Naive thymus-derived CD8-positive, alpha-beta T cell (primary cell): Measurements from ENCODE around the gene PDIA5. TPM values are rescaled to one million over a fixed set of nuclear protein-coding genes. Genes with fewer than 3 reads are reported as not detected.
"Not testable (repeated sequence)": the region's sequence is repeated elsewhere in the genome, so short reads cannot be mapped to it uniquely, and the experiment has no call there.

Experiments used
- ATAC-seq, 2 donors: fragments of 150-1000 bp; cut with Tn5 transposase in 1 of 2; sonication (Bioruptor Pico), chemical (Tn5 transposase) in 1 of 2; 1 replicate in 1 of 2; 2 replicates in 1 of 2; pipeline ENCODE4 v1.10.0; 2021; ENCODE audit warnings: mild to moderate bottlenecking in 2 of 2, moderate library complexity in 2 of 2
- POLR2A ChIA-PET: fragments of 350-600 bp; sonication (Branson Sonifier 250); formaldehyde crosslinking; loops from one replicate; lab custom pipeline; 2021; ENCODE audit warnings: antibody characterized with exemption; lab: Charles Lee
- DNase-seq, 10 donors: peaks; one replicate each; pipeline versions ENCODE4 v3.0.0 to v3.0.0-alpha.2; 2020 to 2022
- H3K27ac Mint-ChIP-seq, 10 donors: one replicate each; pipeline ENCODE4 v1.8.0; 2020 to 2022; ENCODE audit warnings: mild to moderate bottlenecking in 10 of 10, mixed read lengths in 10 of 10, moderate library complexity in 4 of 10, inconsistent platforms in 1 of 10
- H3K27me3 Mint-ChIP-seq, 5 donors: one replicate each; pipeline ENCODE4 v1.8.0; 2021 to 2022; ENCODE audit warnings: mixed read lengths in 5 of 5
- H3K36me3 Mint-ChIP-seq, 3 donors: one replicate each; pipeline ENCODE4 v1.8.0; 2020 to 2022; ENCODE audit warnings: mixed read lengths in 3 of 3, mild to moderate bottlenecking in 2 of 3, inconsistent platforms in 1 of 3
- H3K4me1 Mint-ChIP-seq, 4 donors: one replicate each; pipeline ENCODE4 v1.8.0; 2021 to 2022; ENCODE audit warnings: mixed read lengths in 4 of 4
- H3K4me3 Mint-ChIP-seq, 10 donors: one replicate each; pipeline ENCODE4 v1.8.0; 2020 to 2022; ENCODE audit warnings: mild to moderate bottlenecking in 10 of 10, mixed read lengths in 10 of 10, moderate library complexity in 6 of 10, inconsistent platforms in 1 of 10
- H3K9me3 Mint-ChIP-seq, 9 donors: one replicate each; pipeline ENCODE4 v1.8.0; 2020 to 2022; ENCODE audit warnings: mixed read lengths in 9 of 9, mild to moderate bottlenecking in 3 of 9, inconsistent platforms in 1 of 9, moderate library complexity in 1 of 9
- polyA plus RNA-seq, 3 donors: library from polyadenylated mRNA; unstranded; fragments of 300-500 nt; fragmentation: Illumina TruSeq; gene quantifications; one replicate each; pipeline ENCODE4 v1.2.3, GENCODE V29; 2021
- total RNA-seq, 8 experiments: library from RNA in 2 of 8; stranded (reverse) in 2 of 8; gene quantifications; one replicate each; pipeline ENCODE4 v1.2.3 and lab custom pipeline; 2021 to 2026

PDIA5 gene
- total and polyA plus RNA-seq, 5 experiments from 2014 or later, result 3.2 to 6.9 (median 5.2) TPM

GRCh38 chr3:123102249-123102648 lies 35.4 kb downstream of the PDIA5 start:
- no peak overlapping the region for H3K27ac Mint-ChIP-seq
- POLR2A ChIA-PET, result no interaction called here

GRCh38 chr3:123102826-123103225 lies 36.0 kb downstream of the PDIA5 start:
- Mint-ChIP-seq H3K27me3 (no peaks in the 10 kb centered on the region), H3K9me3 (no peaks in the 10 kb centered on the region), H3K36me3 (peaks cover 0 to 48% (median 20%) of the 10 kb centered on the region in 3 donors), H3K4me1 (peaks cover 0 to 7% (median 1%) of the 10 kb centered on the region in 4 donors), H3K4me3 (no peak overlapping the region), H3K27ac (peak overlapping the region in 1 of 10 donors; percentile 19)
- ATAC-seq (no peak), DNase-seq (no peak)
- POLR2A ChIA-PET, result no interaction called here

More at GRCh38 chr3:123102249-123102648, 35.4 kb downstream of the PDIA5 start:
- ATAC-seq (no peak), DNase-seq (no peak)
- Mint-ChIP-seq H3K36me3 (peaks cover 0 to 46% (median 19%) of the 10 kb centered on the region in 3 donors), H3K4me1 (peaks cover 0 to 7% (median 1%) of the 10 kb centered on the region in 4 donors), H3K9me3 (no peaks in the 10 kb centered on the region), H3K27me3 (no peaks in the 10 kb centered on the region), H3K4me3 (no peak overlapping the region)

- H3K4me3 Mint-ChIP-seq, result no peak overlapping the region
- no peak for DNase-seq
- no peaks in the 10 kb centered on the region for H3K9me3 Mint-ChIP-seq
- H3K4me1 Mint-ChIP-seq, result peaks cover 0 to 7% (median under 1%) of the 10 kb centered on the region in 4 donors
- POLR2A ChIA-PET, result interaction anchor here (0.5 kb wide), 1 partner anchor 145 kb away, joined by 3 read pairs; no protein-coding TSS in a partner anchor
- H3K27me3 Mint-ChIP-seq, result no peaks in the 10 kb centered on the region
- H3K27ac Mint-ChIP-seq, result no peak overlapping the region
- ATAC-seq, result no peak
- peaks cover 0 to 54% (median 27%) of the 10 kb centered on the region in 3 donors for H3K36me3 Mint-ChIP-seq
These were observed 37.7 kb downstream of the PDIA5 start for GRCh38 chr3:123104550-123104949.

- H3K27ac Mint-ChIP-seq, result peak overlapping the region in 2 of 10 donors; percentile 31 to 35
- peaks cover 0 to 13% (median 2%) of the 10 kb centered on the region in 4 donors for H3K4me1 Mint-ChIP-seq
- no peak overlapping the region for H3K4me3 Mint-ChIP-seq
- H3K36me3 Mint-ChIP-seq, result peaks cover 0 to 60% (median 32%) of the 10 kb centered on the region in 3 donors
- DNase-seq, result peak in 1 of 10 donors; percentile 24
- no peaks in the 10 kb centered on the region for H3K9me3 Mint-ChIP-seq
- no peak for ATAC-seq
- POLR2A ChIA-PET, result no interaction called here
- H3K27me3 Mint-ChIP-seq, result no peaks in the 10 kb centered on the region
These were observed 38.7 kb downstream of the PDIA5 start for GRCh38 chr3:123105201-123106189.

- H3K9me3 Mint-ChIP-seq, result no peaks in the 10 kb centered on the region
- POLR2A ChIA-PET, result no interaction called here
- no peaks in the 10 kb centered on the region for H3K27me3 Mint-ChIP-seq
- peak overlapping the region in 3 of 10 donors; percentile 6 to 75 (median 36) for H3K27ac Mint-ChIP-seq
- H3K36me3 Mint-ChIP-seq, result peaks cover 0 to 57% (median 26%) of the 10 kb centered on the region in 3 donors
- ATAC-seq, result no peak
- H3K4me1 Mint-ChIP-seq, result peaks cover 0 to 46% (median 3%) of the 10 kb centered on the region in 4 donors
- no peak overlapping the region for H3K4me3 Mint-ChIP-seq
- DNase-seq, result no peak
These were observed 43.6 kb downstream of the PDIA5 start for GRCh38 chr3:123110282-123110975.

GRCh38 chr3:123110976-123111615 lies 44.3 kb downstream of the PDIA5 start:
- Mint-ChIP-seq H3K4me1 (peaks cover 0 to 40% (median 3%) of the 10 kb centered on the region in 4 donors), H3K36me3 (peaks cover 0 to 61% (median 32%) of the 10 kb centered on the region in 3 donors), H3K4me3 (no peak overlapping the region), H3K27ac (peak overlapping the region in 2 of 10 donors; percentile 24 to 70), H3K27me3 (no peaks in the 10 kb centered on the region), H3K9me3 (no peaks in the 10 kb centered on the region)
- ATAC-seq (no peak), DNase-seq (no peak)
- POLR2A ChIA-PET, result no interaction called here

GRCh38 chr3:123111640-123112039 lies 44.8 kb downstream of the PDIA5 start:
- POLR2A ChIA-PET, result no interaction called here
- Mint-ChIP-seq H3K4me3 (no peak overlapping the region), H3K4me1 (peaks cover 0 to 40% (median 3%) of the 10 kb centered on the region in 4 donors), H3K9me3 (no peaks in the 10 kb centered on the region), H3K27ac (peak overlapping the region in 1 of 10 donors; percentile 43), H3K36me3 (peaks cover 0 to 66% (median 36%) of the 10 kb centered on the region in 3 donors), H3K27me3 (no peaks in the 10 kb centered on the region)
- ATAC-seq, result no peak
- DNase-seq, result no peak

GRCh38 chr3:123112232-123112631 lies 45.4 kb downstream of the PDIA5 start:
- no peak for ATAC-seq
- DNase-seq, result no peak
- no peaks in the 10 kb centered on the region for H3K27me3 Mint-ChIP-seq
- peak overlapping the region in 1 of 10 donors; percentile 43 for H3K27ac Mint-ChIP-seq
- no peaks in the 10 kb centered on the region for H3K9me3 Mint-ChIP-seq
- peaks cover 0 to 40% (median 2%) of the 10 kb centered on the region in 4 donors for H3K4me1 Mint-ChIP-seq
- POLR2A ChIA-PET, result no interaction called here
- H3K4me3 Mint-ChIP-seq, result no peak overlapping the region
- H3K36me3 Mint-ChIP-seq, result peaks cover 0 to 66% (median 32%) of the 10 kb centered on the region in 3 donors

- POLR2A ChIA-PET, H3K27me3 Mint-ChIP-seq: not testable (repeated sequence)
- peaks cover 0 to 66% (median 35%) of the 10 kb centered on the region in 3 donors for H3K36me3 Mint-ChIP-seq
These were observed 45.8 kb downstream of the PDIA5 start for GRCh38 chr3:123112656-123113055.

GRCh38 chr3:123113889-123114450 lies 47.1 kb downstream of the PDIA5 start:
- peak overlapping the region in 1 of 10 donors; percentile 24 for H3K27ac Mint-ChIP-seq
- no peak overlapping the region for H3K4me3 Mint-ChIP-seq
- H3K27me3 Mint-ChIP-seq, result no peaks in the 10 kb centered on the region
- peaks cover 0 to 40% (median 2%) of the 10 kb centered on the region in 4 donors for H3K4me1 Mint-ChIP-seq
- H3K36me3 Mint-ChIP-seq, result peaks cover 0 to 66% (median 35%) of the 10 kb centered on the region in 3 donors
- ATAC-seq (no peak), DNase-seq (no peak)
- POLR2A ChIA-PET, result no interaction called here
- H3K9me3 Mint-ChIP-seq, result no peaks in the 10 kb centered on the region

More at GRCh38 chr3:123112656-123113055, 45.8 kb downstream of the PDIA5 start:
- not testable (repeated sequence) for H3K27ac Mint-ChIP-seq, H3K4me3 Mint-ChIP-seq, ATAC-seq, H3K9me3 Mint-ChIP-seq, DNase-seq
- peaks cover 0 to 40% (median 2%) of the 10 kb centered on the region in 4 donors for H3K4me1 Mint-ChIP-seq

GRCh38 chr3:123116116-123116515 lies 49.3 kb downstream of the PDIA5 start:
- POLR2A ChIA-PET, result no interaction called here
- ATAC-seq (no peak), DNase-seq (no peak)
- Mint-ChIP-seq H3K4me1 (peaks cover 0 to 29% (median under 1%) of the 10 kb centered on the region in 4 donors), H3K9me3 (no peaks in the 10 kb centered on the region), H3K36me3 (peaks cover 0 to 61% (median 29%) of the 10 kb centered on the region in 3 donors), H3K27ac (no peak overlapping the region), H3K27me3 (no peaks in the 10 kb centered on the region), H3K4me3 (no peak overlapping the region)

- peaks cover 0 to 2% (median 0%) of the 10 kb centered on the region in 4 donors for H3K4me1 Mint-ChIP-seq
- H3K4me3 Mint-ChIP-seq, result no peak overlapping the region
- peaks cover 5 to 79% (median 32%) of the 10 kb centered on the region in 3 donors for H3K36me3 Mint-ChIP-seq
- H3K9me3 Mint-ChIP-seq, result no peaks in the 10 kb centered on the region
- H3K27ac Mint-ChIP-seq, result no peak overlapping the region
- H3K27me3 Mint-ChIP-seq, result no peaks in the 10 kb centered on the region
- DNase-seq, result no peak
- POLR2A ChIA-PET, result no interaction called here
- ATAC-seq, result no peak
These were observed 52.6 kb downstream of the PDIA5 start for GRCh38 chr3:123119388-123119787.
